ENCODE data around the gene LCLAT1. TPM values are rescaled to one million over a fixed set of nuclear protein-coding genes. Genes with fewer than 3 reads are reported as not detected.

LCLAT1 gene
- total RNA-seq, 1 donor from 2014 or later, result 21.6 TPM

GRCh38 chr2:30686000-30686399 lies 239.0 kb downstream of the LCLAT1 start:
- H3F3A ChIP-seq (ENCODE audit: low read depth), result no peaks in the 10 kb centered on the region
- Mint-ChIP-seq H3K9me3 (no peaks in the 10 kb centered on the region), H3K27ac (no peak overlapping the region), H3K4me3 (no peak overlapping the region), H3K27me3 (ENCODE audit: insufficient read depth, low read depth) (no peaks in the 10 kb centered on the region), H3K4me1 (no peaks in the 10 kb centered on the region), H3K36me3 (no peaks in the 10 kb centered on the region)
- H3K27me3 ChIP-seq, result no peaks in the 10 kb centered on the region
- no peak overlapping the region for H3K4me2 ChIP-seq
- no peaks in the 10 kb centered on the region for H4K20me1 ChIP-seq (ENCODE audit: low read depth)
- peak; percentile 19 for DNase-seq (ENCODE audit: low spot score)
- no peak overlapping the region for H3K9ac ChIP-seq
- H3K9me3 ChIP-seq (ENCODE audit: low read depth), result no peaks in the 10 kb centered on the region
- H3K4me3 ChIP-seq, result no peak overlapping the region
- no peaks in the 10 kb centered on the region for H3K79me2 ChIP-seq (ENCODE audit: low read depth)
- TF ChIP-seq CTCF (IDR thresholded peaks at IDR 0.05) (peak; percentile 36), EZH2phosphoT487 (IDR thresholded peaks at IDR 0.05) (no peak), EZH2 (IDR thresholded peaks at IDR 0.05) (no peak)
- H3K4me1 ChIP-seq, result peaks cover 4% of the 10 kb centered on the region
- H3K36me3 ChIP-seq, result no peaks in the 10 kb centered on the region
- H2AFZ ChIP-seq (replicated peaks), result no peak overlapping the region
- H3K27ac ChIP-seq, result no peak overlapping the region

GRCh38 chr2:30686669-30687068 lies 239.6 kb downstream of the LCLAT1 start:
- Histone ChIP-seq H3K27ac (no peak overlapping the region), H4K20me1 (ENCODE audit: low read depth) (no peaks in the 10 kb centered on the region), H3K4me3 (no peak overlapping the region), H3K9ac (no peak overlapping the region), H3K79me2 (ENCODE audit: low read depth) (no peaks in the 10 kb centered on the region), H3K4me2 (no peak overlapping the region), H3K36me3 (no peaks in the 10 kb centered on the region), H3F3A (ENCODE audit: low read depth) (no peaks in the 10 kb centered on the region), H2AFZ (replicated peaks) (no peak overlapping the region), H3K4me1 (peaks cover 4% of the 10 kb centered on the region), H3K9me3 (ENCODE audit: low read depth) (no peaks in the 10 kb centered on the region), H3K27me3 (no peaks in the 10 kb centered on the region)
- Mint-ChIP-seq H3K27ac (no peak overlapping the region), H3K4me3 (no peak overlapping the region), H3K9me3 (no peaks in the 10 kb centered on the region), H3K4me1 (no peaks in the 10 kb centered on the region), H3K36me3 (no peaks in the 10 kb centered on the region), H3K27me3 (ENCODE audit: insufficient read depth, low read depth) (no peaks in the 10 kb centered on the region)
- no peak for DNase-seq (ENCODE audit: low spot score)
- TF ChIP-seq CTCF (IDR thresholded peaks at IDR 0.05), result no peak
- no peak for TF ChIP-seq EZH2phosphoT487 (IDR thresholded peaks at IDR 0.05)
- no peak for TF ChIP-seq EZH2 (IDR thresholded peaks at IDR 0.05)

- Mint-ChIP-seq H3K27me3 (ENCODE audit: insufficient read depth, low read depth) (no peaks in the 10 kb centered on the region), H3K9me3 (no peaks in the 10 kb centered on the region), H3K36me3 (no peaks in the 10 kb centered on the region), H3K4me3 (no peak overlapping the region), H3K4me1 (no peaks in the 10 kb centered on the region), H3K27ac (no peak overlapping the region)
- no peaks in the 10 kb centered on the region for H3K79me2 ChIP-seq (ENCODE audit: low read depth)
- H3K4me1 ChIP-seq, result peaks cover 4% of the 10 kb centered on the region
- H3K27me3 ChIP-seq, result no peaks in the 10 kb centered on the region
- no peak overlapping the region for H3K4me3 ChIP-seq
- H3K4me2 ChIP-seq, result no peak overlapping the region
- H2AFZ ChIP-seq (replicated peaks), result peak overlapping the region; percentile 76
- H3K9me3 ChIP-seq (ENCODE audit: low read depth), result no peaks in the 10 kb centered on the region
- H4K20me1 ChIP-seq (ENCODE audit: low read depth), result no peaks in the 10 kb centered on the region
- no peak overlapping the region for H3K27ac ChIP-seq
- no peaks in the 10 kb centered on the region for H3F3A ChIP-seq (ENCODE audit: low read depth)
- TF ChIP-seq EZH2phosphoT487 (IDR thresholded peaks at IDR 0.05) (no peak), EZH2 (IDR thresholded peaks at IDR 0.05) (no peak), CTCF (IDR thresholded peaks at IDR 0.05) (no peak)
- H3K9ac ChIP-seq, result no peak overlapping the region
- H3K36me3 ChIP-seq, result no peaks in the 10 kb centered on the region
- DNase-seq (ENCODE audit: low spot score), result no peak
These were observed 241.9 kb downstream of the LCLAT1 start for GRCh38 chr2:30688956-30689401.
